Skeletal muscle satellite cell (primary cell): ENCODE results near the gene MYL9. TPM values are rescaled to one million over a fixed set of nuclear protein-coding genes. Genes with fewer than 3 reads are reported as not detected.

Experiments used
- H3K27me3 ChIP-seq: 2 replicates; pipeline ENCODE4 v1.7.0; 2013; ENCODE audit warnings: low read length; ENCODE audit not compliant: control insufficient read depth, insufficient read depth
- H3K36me3 ChIP-seq: 2 replicates; pipeline ENCODE4 v1.7.0; 2013; ENCODE audit warnings: mild to moderate bottlenecking, control low read depth, low read length; ENCODE audit not compliant: insufficient read depth
- H3K4me1 ChIP-seq: 2 replicates; pipeline ENCODE4 v1.7.0; 2013; ENCODE audit warnings: low read length; ENCODE audit not compliant: control insufficient read depth, insufficient read depth
- H3K4me2 ChIP-seq: 2 replicates; pipeline ENCODE4 v1.7.0; 2013; ENCODE audit warnings: mild to moderate bottlenecking, low read length
- H3K4me3 ChIP-seq: 2 replicates; pipeline ENCODE4 v1.7.0; 2013; ENCODE audit warnings: low read length
- H3K9ac ChIP-seq: 2 replicates; pipeline ENCODE4 v1.7.0; 2013; ENCODE audit warnings: mild to moderate bottlenecking, low read depth, low read length, moderate library complexity
- H3K9me3 ChIP-seq: replicated peaks from 2 replicates; pipeline ENCODE4 v1.7.0; 2013; ENCODE audit warnings: mild to moderate bottlenecking, control low read depth, low read length
- small RNA-seq: library from RNA; depleted of rRNA; stranded (forward); fragments of <200 nt; gene quantifications from one replicate; pipeline ENCODE3, GENCODE V24; 2012

The MYL9 gene

DNA sequence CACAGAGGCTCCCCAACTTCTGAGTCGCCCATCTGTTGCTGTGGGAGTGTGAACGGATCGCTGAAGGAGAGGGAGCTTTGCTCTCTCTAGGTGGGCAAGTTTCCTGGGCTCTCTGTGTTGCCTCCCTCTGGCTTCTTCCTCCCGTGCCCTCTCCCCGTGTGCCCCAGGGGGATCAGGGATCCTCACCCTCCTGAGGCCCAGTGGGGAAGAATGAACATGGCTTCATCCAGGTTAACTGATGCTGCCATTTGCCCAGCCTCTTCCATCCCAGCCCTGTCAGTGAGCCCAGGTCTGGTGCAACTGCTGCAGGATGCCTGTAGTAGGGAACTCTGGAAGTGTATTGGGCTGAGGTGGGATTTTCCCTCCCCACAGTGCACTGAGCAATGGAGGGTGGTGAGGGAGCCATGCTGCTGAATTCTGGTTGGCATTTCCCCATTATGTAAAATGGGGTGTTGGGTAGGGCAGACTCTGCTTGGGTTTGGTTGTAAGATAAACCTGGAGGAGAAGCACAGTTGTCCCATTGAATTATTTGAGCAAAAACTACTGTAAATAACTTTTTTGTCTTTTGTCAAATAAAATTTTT lies 52.1 kb downstream of the MYL9 start:
- Histone ChIP-seq H3K4me2 (no peak overlapping the region), H3K36me3 (no peaks in the 10 kb centered on the region), H3K9me3 (no peaks in the 10 kb centered on the region), H3K9ac (no peak overlapping the region), H3K4me1 (no peaks in the 10 kb centered on the region), H3K4me3 (no peak overlapping the region), H3K27me3 (no peaks in the 10 kb centered on the region)

DNA sequence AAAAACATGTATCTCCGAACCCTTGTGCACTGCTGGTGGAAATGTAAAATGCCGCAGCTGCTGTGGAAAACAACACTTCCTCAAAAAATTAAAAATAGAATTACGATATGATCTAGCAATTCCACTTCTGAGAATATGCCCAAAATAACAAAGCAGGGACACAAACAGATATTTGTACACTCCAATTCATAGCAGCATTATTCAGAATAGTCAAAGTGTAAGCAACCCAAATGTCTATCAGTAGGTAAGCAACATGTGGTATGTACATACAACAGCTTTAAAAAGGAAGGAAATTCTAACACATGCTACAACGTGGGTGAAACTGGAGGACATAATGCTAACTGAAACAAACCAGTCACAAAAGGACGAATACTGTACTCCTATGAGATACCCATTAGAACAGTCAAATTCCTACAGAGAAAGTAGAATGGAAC lies 58.6 kb downstream of the MYL9 start:
- no peaks in the 10 kb centered on the region for H3K27me3 ChIP-seq
- peaks cover 2% of the 10 kb centered on the region for H3K4me1 ChIP-seq
- no peak overlapping the region for H3K4me3 ChIP-seq
- H3K9me3 ChIP-seq = no peaks in the 10 kb centered on the region
- no peak overlapping the region for H3K4me2 ChIP-seq
- H3K9ac ChIP-seq = no peak overlapping the region
- no peaks in the 10 kb centered on the region for H3K36me3 ChIP-seq

Small RNA genes lying within 50 kb of the gene (small RNA-seq; reads per million reads assigned to genes)
- not detected for gene RF00017
